Skeletal muscle tissue (tissue), 4 donors: ENCODE measurements around the gene YAP1. TPM values are rescaled to one million over a fixed set of nuclear protein-coding genes. Genes with fewer than 3 reads are reported as not detected.

Experiments
- H3K27ac ChIP-seq: one replicate; pipeline ENCODE4 v1.7.0; 2013; ENCODE audit warnings: mild to moderate bottlenecking, low read depth, low read length, inconsistent platforms
- H3K27me3 ChIP-seq, 3 donors: one replicate each; pipeline ENCODE4 v1.7.0; 2013; ENCODE audit warnings: low read length in 3 of 3; ENCODE audit not compliant: control insufficient read depth in 3 of 3, insufficient read depth in 3 of 3
- H3K36me3 ChIP-seq, 3 donors: one replicate each; pipeline ENCODE4 v1.7.0; 2013; ENCODE audit warnings: low read length in 3 of 3; ENCODE audit not compliant: control insufficient read depth in 3 of 3, insufficient read depth in 3 of 3
- H3K4me1 ChIP-seq, 3 donors: one replicate each; pipeline ENCODE4 v1.7.0; 2013; ENCODE audit warnings: low read length in 3 of 3, mild to moderate bottlenecking in 3 of 3; ENCODE audit not compliant: control insufficient read depth in 3 of 3, insufficient read depth in 3 of 3
- H3K4me3 ChIP-seq, 3 donors: one replicate each; pipeline ENCODE4 v1.7.0; 2013; ENCODE audit warnings: low read length in 3 of 3
- H3K9ac ChIP-seq, 3 donors: one replicate each; pipeline ENCODE4 v1.7.0; 2013; ENCODE audit warnings: low read length in 3 of 3, mild to moderate bottlenecking in 3 of 3, moderate library complexity in 2 of 3, low read depth in 1 of 3
- H3K9me3 ChIP-seq, 3 donors: one replicate each; pipeline ENCODE4 v1.7.0; 2013; ENCODE audit warnings: low read length in 3 of 3; ENCODE audit not compliant: control insufficient read depth in 3 of 3
- total RNA-seq: library from RNA; depleted of rRNA; stranded (reverse); fragments of >200 nt; gene quantifications from one replicate; pipeline ENCODE4 v1.2.3, GENCODE V29; 2014
- donor health status: Osteomylitis.

YAP1 gene
- total RNA-seq, 1 donor from 2014 or later, result 49.6 TPM

DNA sequence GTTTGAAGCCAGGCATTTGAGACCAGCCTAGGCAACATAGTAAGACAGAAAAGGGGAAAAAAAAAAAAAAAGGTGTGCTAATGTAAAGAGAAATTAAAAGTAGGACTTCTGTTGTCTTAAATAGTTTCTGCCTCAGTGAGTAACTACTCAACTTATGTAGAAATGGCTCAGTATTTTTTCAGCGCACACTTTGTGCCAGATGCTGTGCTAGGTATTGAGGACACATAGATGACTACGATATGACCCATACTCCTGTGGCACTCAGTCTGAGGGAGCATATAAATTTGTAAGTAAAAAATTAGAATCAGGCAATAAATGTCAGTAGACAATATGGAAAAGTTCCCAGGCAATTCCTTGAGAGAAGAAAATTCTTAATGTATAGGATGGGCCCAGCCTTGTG, 93.9 kb downstream of the YAP1 start:
- Histone ChIP-seq H3K36me3 (peaks cover 2 to 10% (median 4%) of the 10 kb centered on the region in 3 donors), H3K4me3 (no peak overlapping the region), H3K4me1 (no peaks in the 10 kb centered on the region), H3K27ac (no peak overlapping the region), H3K9ac (peak overlapping the region in 1 of 3 donors; percentile 12), H3K27me3 (no peaks in the 10 kb centered on the region), H3K9me3 (no peaks in the 10 kb centered on the region)

DNA sequence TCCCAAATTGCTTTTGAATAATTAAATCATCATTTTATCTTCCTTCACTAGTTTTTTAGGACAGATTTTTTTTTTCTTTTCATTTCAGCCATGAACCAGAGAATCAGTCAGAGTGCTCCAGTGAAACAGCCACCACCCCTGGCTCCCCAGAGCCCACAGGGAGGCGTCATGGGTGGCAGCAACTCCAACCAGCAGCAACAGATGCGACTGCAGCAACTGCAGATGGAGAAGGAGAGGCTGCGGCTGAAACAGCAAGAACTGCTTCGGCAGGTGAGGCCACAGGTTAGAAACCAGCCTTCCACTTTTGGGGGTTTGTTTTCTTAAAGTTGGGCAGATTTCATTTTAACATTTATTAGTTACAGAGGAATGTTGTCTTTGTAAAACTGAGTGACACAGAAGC, 95.6 kb downstream of the YAP1 start:
- Histone ChIP-seq H3K27ac (no peak overlapping the region), H3K4me3 (no peak overlapping the region), H3K9me3 (no peaks in the 10 kb centered on the region), H3K9ac (no peak overlapping the region), H3K36me3 (peaks cover 4 to 16% (median 5%) of the 10 kb centered on the region in 3 donors), H3K27me3 (no peaks in the 10 kb centered on the region), H3K4me1 (no peaks in the 10 kb centered on the region)

DNA sequence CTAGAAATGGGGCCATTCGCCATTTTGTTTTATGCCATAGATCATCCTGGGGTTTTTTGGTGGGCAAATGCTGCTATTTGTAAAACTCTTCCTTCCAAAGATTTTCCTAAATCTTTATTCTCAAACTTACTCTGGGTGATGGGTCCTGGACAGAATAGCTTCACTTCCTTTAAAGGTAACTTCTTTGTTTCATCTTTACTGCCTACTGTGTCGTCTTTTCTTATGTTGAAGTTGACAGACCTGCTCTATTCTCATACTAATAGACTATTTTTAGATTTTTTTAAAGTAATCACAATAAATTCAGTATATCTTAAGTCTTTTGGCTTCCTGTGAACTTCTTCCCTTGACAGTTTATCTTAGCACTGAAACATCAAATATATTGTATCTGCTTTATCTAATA, 98.6 kb downstream of the YAP1 start:
- Histone ChIP-seq H3K4me1 (no peaks in the 10 kb centered on the region), H3K4me3 (no peak overlapping the region), H3K9me3 (no peaks in the 10 kb centered on the region), H3K27me3 (no peaks in the 10 kb centered on the region), H3K36me3 (peaks cover 4 to 22% (median 5%) of the 10 kb centered on the region in 3 donors), H3K27ac (no peak overlapping the region), H3K9ac (no peak overlapping the region)

DNA sequence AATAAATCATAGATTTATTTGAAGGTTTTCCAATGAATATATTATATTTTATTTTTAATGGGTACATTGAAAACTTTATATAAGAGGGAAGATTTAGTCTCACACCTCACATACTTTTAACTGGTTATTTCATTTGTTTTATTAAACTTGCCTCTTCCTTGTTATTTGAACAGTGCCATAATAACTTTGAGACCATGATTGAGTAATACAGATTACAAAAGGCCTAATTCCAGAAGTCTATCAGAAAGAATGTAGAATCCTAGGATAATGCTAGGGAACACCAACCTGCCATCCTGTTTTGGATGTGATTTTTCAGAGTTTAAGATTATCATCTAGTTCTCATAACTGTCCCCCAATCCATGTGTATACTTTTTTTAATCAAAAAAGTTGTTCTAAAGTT, 104.4 kb downstream of the YAP1 start:
- H3K9ac ChIP-seq, result no peak overlapping the region
- peaks cover 0 to 12% (median 3%) of the 10 kb centered on the region in 3 donors for H3K36me3 ChIP-seq
- peaks cover 0 to 6% (median 0%) of the 10 kb centered on the region in 3 donors for H3K4me1 ChIP-seq
- no peaks in the 10 kb centered on the region for H3K27me3 ChIP-seq
- H3K27ac ChIP-seq, result no peak overlapping the region
- H3K4me3 ChIP-seq, result no peak overlapping the region
- H3K9me3 ChIP-seq, result no peaks in the 10 kb centered on the region

DNA sequence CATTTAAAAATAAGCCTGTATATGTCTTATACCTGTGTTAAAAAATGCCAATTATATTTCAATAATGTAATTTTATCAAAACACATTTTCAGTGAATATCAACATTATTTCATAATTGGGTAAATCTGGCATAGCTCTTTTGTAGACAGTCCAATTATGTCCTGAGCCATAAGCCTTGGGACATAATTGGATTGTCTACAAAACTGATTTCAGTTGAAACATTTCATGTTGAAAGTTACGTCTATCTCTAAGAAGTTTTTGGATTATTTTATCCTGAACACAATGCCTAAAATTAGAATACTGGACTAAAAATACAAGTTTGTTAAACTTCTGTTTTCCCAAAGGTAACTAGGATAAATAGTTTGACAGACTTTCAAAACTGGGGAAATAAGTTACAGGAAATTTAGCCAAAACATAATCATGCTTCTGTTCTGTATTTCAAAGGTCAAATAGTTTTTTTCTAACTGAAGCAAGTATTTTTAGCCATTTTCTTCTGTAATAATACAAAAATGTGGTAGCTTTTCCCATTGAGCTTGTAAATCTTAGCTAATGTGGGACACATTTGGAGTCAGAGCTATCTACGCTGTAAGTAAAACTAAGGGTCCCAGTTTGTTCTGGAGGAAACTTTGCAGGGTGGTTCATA, 106.3 kb downstream of the YAP1 start:
- Histone ChIP-seq H3K27me3 (no peaks in the 10 kb centered on the region), H3K9ac (no peak overlapping the region), H3K27ac (peak overlapping the region; percentile 43), H3K36me3 (peaks cover 0 to 6% (median 0%) of the 10 kb centered on the region in 3 donors), H3K9me3 (no peaks in the 10 kb centered on the region), H3K4me3 (no peak overlapping the region), H3K4me1 (peaks cover 0 to 6% (median 0%) of the 10 kb centered on the region in 3 donors)

DNA sequence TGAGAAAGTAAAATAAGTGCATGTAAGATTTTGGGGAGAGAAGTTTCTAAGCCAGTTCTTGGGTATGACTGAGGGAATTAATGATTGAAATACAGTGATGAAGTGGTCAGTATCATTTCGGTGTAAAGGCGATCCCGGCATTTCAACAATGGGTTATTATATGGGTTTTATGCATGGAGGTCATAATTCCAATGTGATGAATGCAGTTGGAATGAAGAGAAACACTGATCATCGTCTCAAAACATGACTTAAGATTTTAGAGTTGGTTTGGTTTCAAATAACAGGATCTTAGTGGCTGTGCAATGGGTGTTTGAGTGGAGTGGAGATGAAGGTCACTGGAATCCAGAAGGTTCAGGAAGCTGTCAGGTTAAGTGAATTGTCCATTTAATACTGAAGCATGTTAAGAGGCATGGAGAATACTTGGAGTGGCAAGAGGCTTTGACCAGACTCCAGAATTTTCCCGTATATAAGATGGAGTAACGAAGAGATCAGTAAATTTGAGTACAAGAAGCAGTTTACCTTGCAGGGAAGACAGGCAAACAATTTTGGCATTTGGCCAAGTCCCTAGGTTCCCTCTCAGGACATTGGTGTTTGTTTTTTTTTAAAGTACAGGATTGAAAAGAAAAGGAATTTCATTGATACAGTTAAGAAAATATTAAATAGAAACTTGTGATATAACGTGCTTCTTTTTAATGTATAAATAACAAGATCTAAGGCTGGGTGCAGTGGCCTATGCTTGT, 110.7 kb downstream of the YAP1 start:
- no peaks in the 10 kb centered on the region for H3K27me3 ChIP-seq
- H3K4me3 ChIP-seq, result no peak overlapping the region
- H3K9ac ChIP-seq, result no peak overlapping the region
- no peaks in the 10 kb centered on the region for H3K9me3 ChIP-seq
- H3K27ac ChIP-seq, result no peak overlapping the region
- H3K4me1 ChIP-seq, result no peaks in the 10 kb centered on the region
- H3K36me3 ChIP-seq, result peaks cover 0 to 15% (median 7%) of the 10 kb centered on the region in 3 donors

DNA sequence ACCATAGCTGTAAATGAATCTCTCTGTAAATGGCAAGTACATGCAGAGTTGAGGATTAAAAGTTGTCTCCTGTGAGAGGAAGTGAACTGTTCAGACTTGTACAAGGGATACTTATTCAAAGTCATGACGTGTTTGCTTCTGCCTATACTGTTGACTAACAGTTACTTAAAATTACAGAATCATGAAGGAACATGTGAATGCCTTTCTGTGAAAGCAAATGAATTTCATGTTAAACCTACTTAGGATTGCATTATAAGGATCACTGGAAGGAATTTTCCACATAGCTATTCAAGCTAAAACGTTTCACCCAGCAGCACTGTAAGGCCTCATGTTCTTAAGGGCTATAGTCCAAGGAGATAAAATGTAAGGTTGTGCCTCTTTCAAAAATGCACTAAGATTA, 113.6 kb downstream of the YAP1 start:
- no peak overlapping the region for H3K27ac ChIP-seq
- H3K9ac ChIP-seq, result no peak overlapping the region
- H3K4me1 ChIP-seq, result no peaks in the 10 kb centered on the region
- no peaks in the 10 kb centered on the region for H3K27me3 ChIP-seq
- no peaks in the 10 kb centered on the region for H3K9me3 ChIP-seq
- no peak overlapping the region for H3K4me3 ChIP-seq
- peaks cover 0 to 24% (median 19%) of the 10 kb centered on the region in 3 donors for H3K36me3 ChIP-seq

DNA sequence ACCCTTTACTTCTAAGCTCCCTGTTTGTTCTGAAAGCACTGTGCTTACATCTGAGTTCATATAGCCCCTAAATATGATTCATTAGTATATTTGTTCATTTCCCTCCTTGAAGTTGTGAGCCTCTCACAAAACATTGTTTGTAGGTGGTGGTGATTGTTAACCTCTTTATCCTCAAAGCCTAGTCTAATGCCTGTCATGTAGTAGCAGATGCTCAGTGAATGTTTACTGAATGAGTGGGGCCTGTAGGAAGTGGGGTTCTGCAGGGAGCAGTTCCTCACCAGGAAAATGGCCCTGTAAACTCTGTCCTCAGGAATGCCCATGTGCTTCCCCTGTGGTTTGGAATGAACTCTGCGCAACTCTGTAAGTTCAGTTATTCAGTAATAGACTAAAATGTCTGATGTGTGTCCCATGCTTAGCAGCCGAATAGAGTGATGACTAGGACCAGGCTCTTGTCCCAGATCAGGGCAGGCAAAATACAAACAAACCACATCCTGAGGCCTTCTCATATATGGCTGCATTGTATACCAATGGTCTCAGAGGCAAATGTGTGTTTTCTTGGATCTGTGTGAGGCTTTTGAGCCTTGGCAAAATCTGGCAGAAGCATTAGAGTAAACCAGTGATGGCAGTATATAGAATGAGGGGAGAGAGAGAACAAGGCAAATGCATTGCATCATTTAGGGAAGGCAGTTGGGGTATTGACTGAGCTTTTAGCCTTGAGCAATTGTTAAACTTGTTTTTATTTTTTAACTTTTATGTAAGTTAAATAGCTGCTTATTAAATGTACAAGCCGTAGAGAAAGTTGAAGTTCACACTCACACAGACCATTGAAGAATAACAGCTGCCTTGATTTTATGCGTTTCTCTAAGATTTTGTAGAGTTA, 115.7 kb downstream of the YAP1 start:
- H3K9ac ChIP-seq, result no peak overlapping the region
- H3K4me3 ChIP-seq, result no peak overlapping the region
- H3K27ac ChIP-seq, result no peak overlapping the region
- H3K36me3 ChIP-seq, result peaks cover 0 to 25% (median 22%) of the 10 kb centered on the region in 3 donors
- H3K4me1 ChIP-seq, result no peaks in the 10 kb centered on the region
- no peaks in the 10 kb centered on the region for H3K9me3 ChIP-seq
- H3K27me3 ChIP-seq, result no peaks in the 10 kb centered on the region

DNA sequence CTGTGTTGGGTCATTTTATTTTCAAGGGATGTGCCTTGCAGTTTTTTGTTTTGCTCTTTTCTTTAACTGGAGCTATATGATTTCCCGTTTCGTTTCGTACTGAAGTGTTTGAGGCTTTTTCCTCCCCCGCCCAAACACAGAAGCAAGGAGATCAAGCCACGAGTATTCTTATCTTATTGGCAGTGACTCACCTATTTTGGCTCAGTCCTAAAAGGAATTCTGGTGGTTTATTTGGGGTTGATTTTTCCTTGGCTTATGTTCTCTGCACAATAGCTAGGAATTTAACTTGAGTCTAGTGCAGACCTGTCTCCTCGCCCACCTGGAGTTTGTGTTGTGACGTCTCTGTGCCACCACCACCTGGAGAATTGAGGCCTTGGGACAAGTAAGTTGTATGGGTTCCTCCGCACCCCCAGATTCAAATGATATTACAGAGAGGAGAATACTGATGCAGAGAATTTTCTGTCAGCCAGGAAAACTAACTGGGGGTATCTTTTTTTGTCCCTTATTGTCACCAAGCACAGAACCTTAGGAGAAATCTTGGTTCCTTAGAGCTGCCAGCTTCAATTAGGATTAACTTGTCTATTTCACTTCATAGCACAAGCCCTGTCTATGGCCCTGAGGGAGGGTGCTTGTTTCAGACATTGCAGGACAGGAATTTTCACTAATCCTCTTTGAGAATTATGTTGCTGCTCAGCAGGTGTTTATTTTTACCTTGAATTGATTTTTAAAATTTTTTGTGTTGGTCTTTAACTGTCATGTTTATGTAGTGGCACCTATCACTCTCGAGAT, 116.6 kb downstream of the YAP1 start:
- Histone ChIP-seq H3K27ac (no peak overlapping the region), H3K9ac (no peak overlapping the region), H3K4me1 (no peaks in the 10 kb centered on the region), H3K9me3 (no peaks in the 10 kb centered on the region), H3K27me3 (no peaks in the 10 kb centered on the region), H3K36me3 (peaks cover 0 to 24% (median 22%) of the 10 kb centered on the region in 3 donors), H3K4me3 (no peak overlapping the region)
